ENCODE results near the gene CD300LF. TPM values are rescaled to one million over a fixed set of nuclear protein-coding genes. Genes with fewer than 3 reads are reported as not detected.

Gene CD300LF
- total and polyA plus RNA-seq, 10 of the 15 experiments (the other 5 are each of a cell fraction or from before 2014, with no cell fraction given): 0.15 TPM; not detected in 9

DNA sequence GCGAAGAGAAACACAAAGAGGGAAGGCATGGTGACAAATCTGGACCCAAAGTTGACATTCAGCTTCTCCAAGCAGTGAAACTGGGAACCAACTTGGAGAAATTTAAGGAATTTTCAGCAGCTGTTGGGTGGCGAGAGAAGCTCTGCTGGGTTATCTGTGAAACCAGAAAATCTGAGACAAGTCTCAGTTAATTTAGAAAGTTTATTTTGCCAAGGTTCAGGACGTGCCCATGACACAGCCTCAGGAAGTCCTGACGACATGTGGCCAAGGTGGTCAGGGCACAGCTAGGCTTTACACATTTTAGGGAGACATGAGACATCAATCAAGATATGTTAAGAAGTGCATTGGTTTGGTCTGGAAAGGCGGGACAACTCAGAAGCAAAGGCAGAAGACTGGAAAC is 11.2 kb upstream of the CD300LF start (continued):
- TF ChIP-seq ETV6 (conservative IDR thresholded peaks at IDR 0.05 in 1 of 2, IDR thresholded peaks at IDR 0.05 in 1 of 2; ENCODE audit: borderline replicate concordance in 1 of 2, low read depth in 1 of 2) (no peak), ZNF24 (IDR thresholded peaks at IDR 0.05) (no peak), NR2F1 (conservative IDR thresholded peaks at IDR 0.05) (no peak), TBL1XR1 (IDR thresholded peaks at IDR 0.05; ENCODE audit: low read depth, low read length) (no peak), NFYB (IDR thresholded peaks at IDR 0.05; ENCODE audit: insufficient read depth, low read depth, low read length) (no peak), BHLHE40 (IDR thresholded peaks at IDR 0.05; ENCODE audit: borderline replicate concordance in 1 of 2, low read depth in 2 of 2, low read length in 1 of 2) (no peak), ASH2L (IDR thresholded peaks at IDR 0.05; ENCODE audit: borderline replicate concordance, low read depth) (no peak), ZNF217 (IDR thresholded peaks at IDR 0.05) (no peak), NRF1 (conservative IDR thresholded peaks at IDR 0.05; ENCODE audit: low read depth, low read length) (no peak)

DNA sequence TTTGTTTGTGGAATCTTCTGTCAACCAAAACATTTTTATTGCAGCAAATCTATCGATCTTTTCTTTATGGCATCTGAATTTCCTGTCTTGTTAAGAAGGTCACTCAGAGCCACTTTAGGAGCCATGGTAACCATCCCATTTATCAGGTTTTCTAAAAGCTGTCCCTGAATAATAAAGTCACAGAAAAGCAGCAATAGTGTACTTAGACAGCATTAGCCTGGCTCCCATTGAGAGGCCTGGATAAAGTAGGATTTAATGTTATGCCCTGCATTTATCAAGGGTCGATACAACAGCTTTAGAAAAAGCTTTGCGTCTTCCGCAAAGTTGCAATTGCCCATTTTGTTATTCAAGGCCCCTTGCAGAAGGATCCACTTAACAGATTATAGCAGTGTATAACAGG is 10.1 kb upstream of the CD300LF start:
- Histone ChIP-seq H2AFZ (ENCODE audit: control insufficient read depth, low read depth, low read length) (no peak overlapping the region), H4K20me1 (ENCODE audit: control insufficient read depth, insufficient read depth) (no peaks in the 10 kb centered on the region), H3K27ac (ENCODE audit: control insufficient read depth, insufficient read depth) (no peak overlapping the region), H3K27me3 (replicated peaks in 1 of 2; ENCODE audit: control insufficient read depth in 2 of 2, insufficient read depth in 2 of 2, low read length in 1 of 2) (0 out of 4 replicates have a peak, but pooled peaks cover 0 to 2% of the 10 kb centered on the region in 2 experiments), H3K79me2 (ENCODE audit: control insufficient read depth, insufficient read depth, low read length) (no peaks in the 10 kb centered on the region), H3K36me3 (ENCODE audit: control insufficient read depth in 2 of 2, insufficient read depth in 2 of 2, low read length in 1 of 2) (no peaks in the 10 kb centered on the region), H3K4me2 (ENCODE audit: control insufficient read depth, insufficient read depth) (no peak overlapping the region), H3K9ac (ENCODE audit: control insufficient read depth, insufficient read depth, low read length) (no peak overlapping the region), H3K4me1 (ENCODE audit: control insufficient read depth, insufficient read depth, low read length) (no peaks in the 10 kb centered on the region), H3K9me3 (replicated peaks; ENCODE audit: control insufficient read depth, insufficient read depth, low read length) (no peaks in the 10 kb centered on the region), H3K4me3 (no peak overlapping the region)
- ChIA-PET SMC1A (ENCODE audit: uncharacterized antibody, unreplicated experiment) (interaction anchor here (1.0 to 2.2 kb wide), 2 partner anchors 42 to 65 kb away, joined by 3 to 4 read pairs; no protein-coding TSS in a partner anchor), RAD21 (ENCODE audit: unreplicated experiment) (no interaction called here), CTCF (interaction anchor here (0.8 kb wide), 1 partner anchor 15 kb away, joined by 3 read pairs; no protein-coding TSS in a partner anchor), POLR2A (no interaction called here)
- intact Hi-C loops (cut with micrococcal nuclease; ENCODE audit: unreplicated experiment): no loop called here
- 67% methylated on average over 4 of the region's 4 CpGs for WGBS (ENCODE audit: insufficient coverage, insufficient replicate concordance, low lambda C conversion rate, missing lambda C conversion rate)
- no TSS peak for BruUV-seq (replicated peaks)
- ATAC-seq (no peak), DNase-seq (ENCODE audit: low read depth, low spot score) (no peak), FAIRE-seq (no peak)
- in situ Hi-C loops (cut with MboI): no loop called here
- TF ChIP-seq ZZZ3 (IDR thresholded peaks at IDR 0.05; ENCODE audit: control insufficient read depth, insufficient read length, low read depth) (no peak), SMARCA5 (IDR thresholded peaks at IDR 0.05) (no peak), RCOR1 (conservative IDR thresholded peaks at IDR 0.05; ENCODE audit: low read depth, low read length) (no peak), SMAD5 (IDR thresholded peaks at IDR 0.05; ENCODE audit: low read depth) (no peak), POLR2A (IDR thresholded peaks at IDR 0.05; ENCODE audit: low read depth, low read length) (no peak), TCF3 (IDR thresholded peaks at IDR 0.05; ENCODE audit: borderline replicate concordance, insufficient read depth, low read depth, low read length) (no peak), NFXL1 (IDR thresholded peaks at IDR 0.05; ENCODE audit: borderline replicate concordance) (no peak)
- TF ChIP-seq, protein P1, sequence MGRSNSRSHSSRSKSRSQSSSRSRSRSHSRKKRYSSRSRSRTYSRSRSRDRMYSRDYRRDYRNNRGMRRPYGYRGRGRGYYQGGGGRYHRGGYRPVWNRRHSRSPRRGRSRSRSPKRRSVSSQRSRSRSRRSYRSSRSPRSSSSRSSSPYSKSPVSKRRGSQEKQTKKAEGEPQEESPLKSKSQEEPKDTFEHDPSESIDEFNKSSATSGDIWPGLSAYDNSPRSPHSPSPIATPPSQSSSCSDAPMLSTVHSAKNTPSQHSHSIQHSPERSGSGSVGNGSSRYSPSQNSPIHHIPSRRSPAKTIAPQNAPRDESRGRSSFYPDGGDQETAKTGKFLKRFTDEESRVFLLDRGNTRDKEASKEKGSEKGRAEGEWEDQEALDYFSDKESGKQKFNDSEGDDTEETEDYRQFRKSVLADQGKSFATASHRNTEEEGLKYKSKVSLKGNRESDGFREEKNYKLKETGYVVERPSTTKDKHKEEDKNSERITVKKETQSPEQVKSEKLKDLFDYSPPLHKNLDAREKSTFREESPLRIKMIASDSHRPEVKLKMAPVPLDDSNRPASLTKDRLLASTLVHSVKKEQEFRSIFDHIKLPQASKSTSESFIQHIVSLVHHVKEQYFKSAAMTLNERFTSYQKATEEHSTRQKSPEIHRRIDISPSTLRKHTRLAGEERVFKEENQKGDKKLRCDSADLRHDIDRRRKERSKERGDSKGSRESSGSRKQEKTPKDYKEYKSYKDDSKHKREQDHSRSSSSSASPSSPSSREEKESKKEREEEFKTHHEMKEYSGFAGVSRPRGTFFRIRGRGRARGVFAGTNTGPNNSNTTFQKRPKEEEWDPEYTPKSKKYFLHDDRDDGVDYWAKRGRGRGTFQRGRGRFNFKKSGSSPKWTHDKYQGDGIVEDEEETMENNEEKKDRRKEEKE (IDR thresholded peaks at IDR 0.05): no peak
- TF ChIP-seq, protein P2, sequence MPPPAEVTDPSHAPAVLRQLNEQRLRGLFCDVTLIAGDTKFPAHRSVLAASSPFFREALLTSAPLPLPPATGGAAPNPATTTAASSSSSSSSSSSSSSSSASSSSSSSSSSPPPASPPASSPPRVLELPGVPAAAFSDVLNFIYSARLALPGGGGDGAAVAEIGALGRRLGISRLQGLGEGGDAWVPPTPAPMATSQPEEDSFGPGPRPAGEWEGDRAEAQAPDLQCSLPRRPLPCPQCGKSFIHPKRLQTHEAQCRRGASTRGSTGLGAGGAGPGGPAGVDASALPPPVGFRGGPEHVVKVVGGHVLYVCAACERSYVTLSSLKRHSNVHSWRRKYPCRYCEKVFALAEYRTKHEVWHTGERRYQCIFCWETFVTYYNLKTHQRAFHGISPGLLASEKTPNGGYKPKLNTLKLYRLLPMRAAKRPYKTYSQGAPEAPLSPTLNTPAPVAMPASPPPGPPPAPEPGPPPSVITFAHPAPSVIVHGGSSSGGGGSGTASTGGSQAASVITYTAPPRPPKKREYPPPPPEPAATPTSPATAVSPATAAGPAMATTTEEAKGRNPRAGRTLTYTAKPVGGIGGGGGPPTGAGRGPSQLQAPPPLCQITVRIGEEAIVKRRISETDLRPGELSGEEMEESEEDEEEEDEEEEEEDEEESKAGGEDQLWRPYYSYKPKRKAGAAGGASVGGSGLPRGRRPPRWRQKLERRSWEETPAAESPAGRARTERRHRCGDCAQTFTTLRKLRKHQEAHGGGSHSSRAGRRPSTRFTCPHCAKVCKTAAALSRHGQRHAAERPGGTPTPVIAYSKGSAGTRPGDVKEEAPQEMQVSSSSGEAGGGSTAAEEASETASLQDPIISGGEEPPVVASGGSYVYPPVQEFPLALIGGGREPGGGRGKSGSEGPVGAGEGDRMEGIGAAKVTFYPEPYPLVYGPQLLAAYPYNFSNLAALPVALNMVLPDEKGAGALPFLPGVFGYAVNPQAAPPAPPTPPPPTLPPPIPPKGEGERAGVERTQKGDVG (CRISPR knock-in tag; IDR thresholded peaks at IDR 0.05): no peak
